ENCODE data around the gene IL3. TPM values are rescaled to one million over a fixed set of nuclear protein-coding genes. Genes with fewer than 3 reads are reported as not detected.

The IL3 gene
- total and polyA plus RNA-seq, 9 of the 15 experiments (the other 6 are each of a cell fraction or from before 2014, with no cell fraction given), result not detected

GRCh38 chr5:132098151-132098594 lies 37.7 kb downstream of the IL3 start (continued):
- TF ChIP-seq TRIM28 (IDR thresholded peaks at IDR 0.05) (peak; percentile 45; the same call in 1 of the 2 replicates), TCF15 (CRISPR knock-in tag; IDR thresholded peaks at IDR 0.05) (no peak), EHMT2 (IDR thresholded peaks at IDR 0.05) (peak; percentile 81; the same call in 1 of the 2 replicates), MAFK (IDR thresholded peaks at IDR 0.05; ENCODE audit: low read length) (peak; percentile 71), ATF7 (IDR thresholded peaks at IDR 0.05) (peak; percentile 85), ATF1 (CRISPR knock-in tag; IDR thresholded peaks at IDR 0.05) (no peak), ATF1 (tag; IDR thresholded peaks at IDR 0.05) (peak; percentile 75), SRSF3 (IDR thresholded peaks at IDR 0.05; ENCODE audit: insufficient read depth, low read length) (no peak), MNT (conservative IDR thresholded peaks at IDR 0.05) (peak in 1 of 2 experiments; percentile 77; a peak in 2 of 4 replicates), ZNF75A (CRISPR knock-in tag; IDR thresholded peaks at IDR 0.05) (no peak), VEZF1 (CRISPR knock-in tag; IDR thresholded peaks at IDR 0.05) (peak; percentile 80), ZNF239 (CRISPR knock-in tag; IDR thresholded peaks at IDR 0.05) (peak; percentile 70), HSF4 (CRISPR knock-in tag; IDR thresholded peaks at IDR 0.05; ENCODE audit: borderline replicate concordance) (peak; percentile 15; the same call in 1 of the 2 replicates), POLR2AphosphoS5 (IDR thresholded peaks at IDR 0.05; ENCODE audit: control insufficient read depth, insufficient read depth, low read depth, low read length) (peak; percentile 99), RAD21 (CRISPR knock-in tag; conservative IDR thresholded peaks at IDR 0.05 in 1 of 2, IDR thresholded peaks at IDR 0.05 in 1 of 2) (peak; percentile 27 to 59; a peak in 3 of 4 replicates), SMAD2 (IDR thresholded peaks at IDR 0.05; ENCODE audit: low read depth, low read length) (no peak), ZNF668 (CRISPR knock-in tag; IDR thresholded peaks at IDR 0.05) (no peak), ZNF449 (CRISPR knock-in tag; IDR thresholded peaks at IDR 0.05) (0 out of 2 replicates have a peak, but pooled peaks have one; percentile 34), MYNN (IDR thresholded peaks at IDR 0.05) (peak; percentile 90), MYNN (CRISPR knock-in tag; IDR thresholded peaks at IDR 0.05) (no peak), ZNF41 (CRISPR knock-in tag; conservative IDR thresholded peaks at IDR 0.05) (peak; percentile 77; the same call in 1 of the 2 replicates), CC2D1A (IDR thresholded peaks at IDR 0.05) (peak; percentile 93; the same call in 1 of the 2 replicates), FOXO4 (CRISPR knock-in tag; IDR thresholded peaks at IDR 0.05) (no peak), ZBTB17 (CRISPR knock-in tag; IDR thresholded peaks at IDR 0.05) (peak; percentile 84; the same call in 1 of the 2 replicates), MTA3 (IDR thresholded peaks at IDR 0.05; ENCODE audit: borderline replicate concordance) (0 out of 2 replicates have a peak, but pooled peaks have one; percentile 76), ZBED1 (IDR thresholded peaks at IDR 0.05) (peak; percentile 95)

Measured in K562 (cell line).